Peyer's patch (tissue), 4 donors: Measurements from ENCODE around the gene ADAM15. TPM values are rescaled to one million over a fixed set of nuclear protein-coding genes. Genes with fewer than 3 reads are reported as not detected.

Experiments used
- DNase-seq, 3 donors: peaks; one replicate each; pipeline ENCODE4 v3.0.0-alpha.2; 2017 to 2019
- H3K27ac ChIP-seq, 4 donors: fragments of 200-600 bp; sonication (generic); one replicate each; pipeline ENCODE4 v1.5.1; 2016 to 2019
- H3K27me3 ChIP-seq, 2 donors: fragments of 200-600 bp; sonication (generic); one replicate each; pipeline ENCODE4 v1.5.1; 2019
- H3K36me3 ChIP-seq, 3 donors: fragments of 200-600 bp; sonication (generic); one replicate each; pipeline ENCODE4 v1.5.1; 2016 to 2019
- H3K4me1 ChIP-seq, 4 donors: fragments of 200-600 bp; sonication (generic); one replicate each; pipeline ENCODE4 v1.5.1; 2016 to 2019
- H3K4me3 ChIP-seq, 4 donors: fragments of 200-600 bp; sonication (generic); 1 replicate in 3 of 4; 2 replicates in 1 of 4; pipeline ENCODE4 v1.5.1; 2016 to 2019; ENCODE audit warnings: mild to moderate bottlenecking in 1 of 4
- H3K9me3 ChIP-seq, 4 donors: fragments of 200-600 bp; sonication (generic); one replicate each; pipeline ENCODE4 v1.5.1; 2016 to 2019; ENCODE audit warnings: mild to moderate bottlenecking in 1 of 4
- CTCF ChIP-seq, 6 experiments: fragments of 450-650 bp in 4 of 6; fragments of 200-600 bp in 2 of 6; sonication (generic) in 1 of 6; IDR thresholded peaks; one replicate each; pipeline ENCODE4 v1.5.1; 2017 to 2019; ENCODE audit warnings: antibody characterized with exemption in 6 of 6, mild to moderate bottlenecking in 3 of 6, moderate library complexity in 1 of 6
- POLR2A ChIP-seq, 2 donors: fragments of 450-650 bp; IDR thresholded peaks; one replicate each; pipeline ENCODE4 v1.5.1; 2017; ENCODE audit warnings: antibody characterized with exemption in 2 of 2, mild to moderate bottlenecking in 2 of 2, moderate library complexity in 2 of 2
- total RNA-seq, 4 donors: library from RNA; depleted of rRNA; stranded (reverse); fragments of >200 nt; gene quantifications; one replicate each; pipeline ENCODE4 v1.1.0, GENCODE V29; 2016

Gene ADAM15
- total RNA-seq, 4 donors from 2014 or later, result 111 to 191 (median 126) TPM

DNA sequence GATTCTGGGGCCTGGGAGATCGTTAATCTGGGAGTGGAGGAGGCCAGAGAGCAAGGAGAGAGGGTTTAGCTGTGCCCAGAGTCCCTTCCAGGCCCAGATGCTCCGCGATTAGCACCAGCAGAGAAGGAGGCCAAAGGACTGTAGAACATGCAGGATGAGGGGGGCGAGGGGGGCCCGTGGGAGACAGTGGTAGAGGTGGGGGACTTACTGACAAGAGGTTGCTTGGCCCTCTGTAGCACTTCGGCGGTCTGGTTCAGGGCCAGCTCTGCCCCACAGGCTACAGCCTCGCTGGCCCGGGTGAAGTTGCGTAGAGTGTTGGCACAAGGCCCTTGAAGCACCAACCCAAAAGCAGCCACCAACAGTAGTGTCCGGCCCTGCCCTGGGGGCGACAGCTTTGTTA is 18.2 kb upstream of the ADAM15 start:
- Histone ChIP-seq H3K36me3 (no peaks in the 10 kb centered on the region), H3K27ac (no peak overlapping the region), H3K4me1 (peaks cover 0 to 3% (median 1%) of the 10 kb centered on the region in 4 donors), H3K9me3 (no peaks in the 10 kb centered on the region), H3K4me3 (no peak overlapping the region), H3K27me3 (no peaks in the 10 kb centered on the region)
- no peak for DNase-seq
- TF ChIP-seq POLR2A (IDR thresholded peaks at IDR 0.05) (no peak), CTCF (IDR thresholded peaks at IDR 0.05) (no peak)

GRCh38 chr1:155033524-155033923 is 17.6 kb upstream of the ADAM15 start, which contains the start of the genes DCST1 and DCST2:
DCST1 (plus strand) TSS chr1:155033824; CDS start chr1:155034037, 213 bp downstream.
DCST2 (minus strand) TSS chr1:155033781; CDS start chr1:155033701, 80 bp downstream.
- Histone ChIP-seq H3K36me3 (no peaks in the 10 kb centered on the region), H3K27ac (no peak within 1 kb of the TSS), H3K27me3 (no peaks in the 10 kb centered on the region), H3K4me1 (peaks cover 0 to 9% (median 3%) of the 10 kb centered on the region in 4 donors), H3K4me3 (no peak within 1 kb of the TSS), H3K9me3 (no peaks in the 10 kb centered on the region)
- no peak for DNase-seq
- no peak for TF ChIP-seq POLR2A (IDR thresholded peaks at IDR 0.05)
- no peak for TF ChIP-seq CTCF (IDR thresholded peaks at IDR 0.05)

- peaks cover 0 to 18% (median 3%) of the 10 kb centered on the region in 4 donors for H3K4me1 ChIP-seq
- TF ChIP-seq POLR2A (IDR thresholded peaks at IDR 0.05), result no peak
- no peak for TF ChIP-seq CTCF (IDR thresholded peaks at IDR 0.05)
- no peaks in the 10 kb centered on the region for H3K36me3 ChIP-seq
- no peak overlapping the region for H3K27ac ChIP-seq
- no peak for DNase-seq
- no peak overlapping the region for H3K4me3 ChIP-seq
- no peaks in the 10 kb centered on the region for H3K9me3 ChIP-seq
- no peaks in the 10 kb centered on the region for H3K27me3 ChIP-seq
Measured at GRCh38 chr1:155034318-155035208, 16.6 kb upstream of the ADAM15 start.

GRCh38 chr1:155035936-155036335 is 15.2 kb upstream of the ADAM15 start:
- no peak for TF ChIP-seq POLR2A (IDR thresholded peaks at IDR 0.05)
- TF ChIP-seq CTCF (IDR thresholded peaks at IDR 0.05), result no peak
- Histone ChIP-seq H3K4me1 (peaks cover 0 to 18% (median 3%) of the 10 kb centered on the region in 4 donors), H3K9me3 (no peaks in the 10 kb centered on the region), H3K27me3 (no peaks in the 10 kb centered on the region), H3K27ac (no peak overlapping the region), H3K36me3 (no peaks in the 10 kb centered on the region), H3K4me3 (no peak overlapping the region)
- no peak for DNase-seq

DNA sequence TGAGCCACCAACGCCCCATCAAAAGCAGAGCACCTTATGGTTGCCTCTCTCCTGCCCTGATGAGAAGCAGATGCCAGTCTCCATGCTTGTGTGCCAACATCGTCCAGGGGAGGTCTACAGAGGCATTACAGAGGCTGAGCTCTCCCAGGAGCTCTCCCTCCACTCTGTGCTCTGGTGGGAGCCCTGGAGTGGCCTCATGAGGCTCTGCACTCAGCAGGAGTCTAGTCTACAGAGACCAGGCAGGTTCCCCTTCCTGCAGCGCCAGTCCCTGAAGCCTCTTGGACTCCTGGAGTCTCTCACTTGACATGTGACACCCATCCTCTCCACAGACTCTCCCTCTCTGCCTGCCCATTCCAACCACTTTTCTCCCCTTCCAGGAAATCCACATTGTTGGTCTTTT is 14.1 kb upstream of the ADAM15 start:
- DNase-seq, result no peak
- TF ChIP-seq POLR2A (IDR thresholded peaks at IDR 0.05), result no peak
- TF ChIP-seq CTCF (IDR thresholded peaks at IDR 0.05), result no peak
- H3K27ac ChIP-seq, result no peak overlapping the region
- no peaks in the 10 kb centered on the region for H3K9me3 ChIP-seq
- H3K36me3 ChIP-seq, result no peaks in the 10 kb centered on the region
- no peak overlapping the region for H3K4me3 ChIP-seq
- H3K27me3 ChIP-seq, result no peaks in the 10 kb centered on the region
- peaks cover 0 to 18% (median 3%) of the 10 kb centered on the region in 4 donors for H3K4me1 ChIP-seq
